ENCODE results near the gene TMEM259.
A peak's percentile ranks its signal among the peaks of the same experiment; 100 is the strongest.

DNA sequence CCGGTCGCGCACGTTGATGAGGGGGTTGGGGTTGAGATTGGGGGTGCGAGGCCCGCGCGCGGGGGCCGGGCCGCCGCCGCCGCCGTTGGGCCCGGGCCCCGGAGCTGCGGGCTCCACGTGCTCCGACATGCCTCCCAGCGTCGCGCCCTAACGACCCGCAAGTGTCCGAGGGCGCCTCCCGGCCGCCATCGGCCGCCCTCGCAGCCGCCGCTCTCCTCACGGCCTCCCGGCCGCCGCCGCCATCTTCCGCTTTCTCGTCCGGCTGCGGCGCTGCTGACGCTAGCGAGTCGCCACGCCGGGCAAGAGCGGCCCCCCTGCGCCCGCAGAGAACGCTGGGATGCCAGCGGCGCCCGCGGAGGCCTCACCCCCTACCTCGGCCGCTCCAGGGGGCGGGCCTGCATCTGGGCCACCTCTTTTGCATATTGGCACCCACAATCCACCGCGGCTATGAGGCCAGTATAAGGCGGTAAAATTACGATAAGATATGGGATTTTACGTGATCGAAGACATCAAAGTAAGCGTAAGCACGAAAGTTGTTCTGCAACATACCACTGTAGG is at the start of gene TMEM259:
- TF ChIP-seq, protein P1, sequence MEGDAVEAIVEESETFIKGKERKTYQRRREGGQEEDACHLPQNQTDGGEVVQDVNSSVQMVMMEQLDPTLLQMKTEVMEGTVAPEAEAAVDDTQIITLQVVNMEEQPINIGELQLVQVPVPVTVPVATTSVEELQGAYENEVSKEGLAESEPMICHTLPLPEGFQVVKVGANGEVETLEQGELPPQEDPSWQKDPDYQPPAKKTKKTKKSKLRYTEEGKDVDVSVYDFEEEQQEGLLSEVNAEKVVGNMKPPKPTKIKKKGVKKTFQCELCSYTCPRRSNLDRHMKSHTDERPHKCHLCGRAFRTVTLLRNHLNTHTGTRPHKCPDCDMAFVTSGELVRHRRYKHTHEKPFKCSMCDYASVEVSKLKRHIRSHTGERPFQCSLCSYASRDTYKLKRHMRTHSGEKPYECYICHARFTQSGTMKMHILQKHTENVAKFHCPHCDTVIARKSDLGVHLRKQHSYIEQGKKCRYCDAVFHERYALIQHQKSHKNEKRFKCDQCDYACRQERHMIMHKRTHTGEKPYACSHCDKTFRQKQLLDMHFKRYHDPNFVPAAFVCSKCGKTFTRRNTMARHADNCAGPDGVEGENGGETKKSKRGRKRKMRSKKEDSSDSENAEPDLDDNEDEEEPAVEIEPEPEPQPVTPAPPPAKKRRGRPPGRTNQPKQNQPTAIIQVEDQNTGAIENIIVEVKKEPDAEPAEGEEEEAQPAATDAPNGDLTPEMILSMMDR (IDR thresholded peaks at IDR 0.05; ENCODE audit: insufficient read depth, low read length): no peak
- TF ChIP-seq POLR2AphosphoS5 (IDR thresholded peaks at IDR 0.05; ENCODE audit: low read depth): peak; percentile 42; the same call in 1 of the 2 replicates
- no peak for TF ChIP-seq GABPA (IDR thresholded peaks at IDR 0.05; ENCODE audit: low read depth)
- TF ChIP-seq, protein P2, sequence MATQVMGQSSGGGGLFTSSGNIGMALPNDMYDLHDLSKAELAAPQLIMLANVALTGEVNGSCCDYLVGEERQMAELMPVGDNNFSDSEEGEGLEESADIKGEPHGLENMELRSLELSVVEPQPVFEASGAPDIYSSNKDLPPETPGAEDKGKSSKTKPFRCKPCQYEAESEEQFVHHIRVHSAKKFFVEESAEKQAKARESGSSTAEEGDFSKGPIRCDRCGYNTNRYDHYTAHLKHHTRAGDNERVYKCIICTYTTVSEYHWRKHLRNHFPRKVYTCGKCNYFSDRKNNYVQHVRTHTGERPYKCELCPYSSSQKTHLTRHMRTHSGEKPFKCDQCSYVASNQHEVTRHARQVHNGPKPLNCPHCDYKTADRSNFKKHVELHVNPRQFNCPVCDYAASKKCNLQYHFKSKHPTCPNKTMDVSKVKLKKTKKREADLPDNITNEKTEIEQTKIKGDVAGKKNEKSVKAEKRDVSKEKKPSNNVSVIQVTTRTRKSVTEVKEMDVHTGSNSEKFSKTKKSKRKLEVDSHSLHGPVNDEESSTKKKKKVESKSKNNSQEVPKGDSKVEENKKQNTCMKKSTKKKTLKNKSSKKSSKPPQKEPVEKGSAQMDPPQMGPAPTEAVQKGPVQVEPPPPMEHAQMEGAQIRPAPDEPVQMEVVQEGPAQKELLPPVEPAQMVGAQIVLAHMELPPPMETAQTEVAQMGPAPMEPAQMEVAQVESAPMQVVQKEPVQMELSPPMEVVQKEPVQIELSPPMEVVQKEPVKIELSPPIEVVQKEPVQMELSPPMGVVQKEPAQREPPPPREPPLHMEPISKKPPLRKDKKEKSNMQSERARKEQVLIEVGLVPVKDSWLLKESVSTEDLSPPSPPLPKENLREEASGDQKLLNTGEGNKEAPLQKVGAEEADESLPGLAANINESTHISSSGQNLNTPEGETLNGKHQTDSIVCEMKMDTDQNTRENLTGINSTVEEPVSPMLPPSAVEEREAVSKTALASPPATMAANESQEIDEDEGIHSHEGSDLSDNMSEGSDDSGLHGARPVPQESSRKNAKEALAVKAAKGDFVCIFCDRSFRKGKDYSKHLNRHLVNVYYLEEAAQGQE (IDR thresholded peaks at IDR 0.05; ENCODE audit: insufficient replicate concordance, low read depth): peak; percentile 69
